Measurements from ENCODE around the gene MCL1. TPM values are rescaled to one million over a fixed set of nuclear protein-coding genes. Genes with fewer than 3 reads are reported as not detected.

Gene MCL1
- total and polyA plus RNA-seq, 2 of the 13 experiments (the other 11 are each of a cell fraction or from before 2014, with no cell fraction given) = 69.5 to 125 TPM

- TF ChIP-seq RARA (CRISPR knock-in tag; IDR thresholded peaks at IDR 0.05) (no peak), ERF (CRISPR knock-in tag; IDR thresholded peaks at IDR 0.05) (0 out of 2 replicates have a peak, but pooled peaks have one; percentile 7), ZNF883 (CRISPR knock-in tag; IDR thresholded peaks at IDR 0.05; ENCODE audit: not compliant biosample characterization) (no peak), THRA (CRISPR knock-in tag; IDR thresholded peaks at IDR 0.05; ENCODE audit: borderline replicate concordance) (no peak), ZNF773 (CRISPR knock-in tag; IDR thresholded peaks at IDR 0.05; ENCODE audit: borderline replicate concordance) (no peak), ZNF496 (CRISPR knock-in tag; IDR thresholded peaks at IDR 0.05; ENCODE audit: insufficient replicate concordance) (no peak), CSRNP2 (CRISPR knock-in tag; conservative IDR thresholded peaks at IDR 0.05; ENCODE audit: low read depth) (no peak), TIGD3 (CRISPR knock-in tag; IDR thresholded peaks at IDR 0.05; ENCODE audit: borderline replicate concordance) (no peak), ETV5 (CRISPR knock-in tag; IDR thresholded peaks at IDR 0.05; ENCODE audit: borderline replicate concordance) (peak; percentile 51; the same call in 1 of the 2 replicates), ZNF839 (CRISPR knock-in tag; IDR thresholded peaks at IDR 0.05; ENCODE audit: borderline replicate concordance) (0 out of 2 replicates have a peak, but pooled peaks have one; percentile 11), ZNF543 (CRISPR knock-in tag; IDR thresholded peaks at IDR 0.05) (no peak; the same call in 1 of the 2 replicates), ZNF616 (CRISPR knock-in tag; IDR thresholded peaks at IDR 0.05; ENCODE audit: low read depth) (no peak), ZNF350 (CRISPR knock-in tag; IDR thresholded peaks at IDR 0.05; ENCODE audit: borderline replicate concordance, low read depth) (peak; percentile 57; the same call in 1 of the 2 replicates), IRF2 (CRISPR knock-in tag; IDR thresholded peaks at IDR 0.05) (0 out of 2 replicates have a peak, but pooled peaks have one; percentile 17), ATF7-NPFF (CRISPR knock-in tag; IDR thresholded peaks at IDR 0.05; ENCODE audit: low read depth) (no peak)
- TF ChIP-seq, protein P1, sequence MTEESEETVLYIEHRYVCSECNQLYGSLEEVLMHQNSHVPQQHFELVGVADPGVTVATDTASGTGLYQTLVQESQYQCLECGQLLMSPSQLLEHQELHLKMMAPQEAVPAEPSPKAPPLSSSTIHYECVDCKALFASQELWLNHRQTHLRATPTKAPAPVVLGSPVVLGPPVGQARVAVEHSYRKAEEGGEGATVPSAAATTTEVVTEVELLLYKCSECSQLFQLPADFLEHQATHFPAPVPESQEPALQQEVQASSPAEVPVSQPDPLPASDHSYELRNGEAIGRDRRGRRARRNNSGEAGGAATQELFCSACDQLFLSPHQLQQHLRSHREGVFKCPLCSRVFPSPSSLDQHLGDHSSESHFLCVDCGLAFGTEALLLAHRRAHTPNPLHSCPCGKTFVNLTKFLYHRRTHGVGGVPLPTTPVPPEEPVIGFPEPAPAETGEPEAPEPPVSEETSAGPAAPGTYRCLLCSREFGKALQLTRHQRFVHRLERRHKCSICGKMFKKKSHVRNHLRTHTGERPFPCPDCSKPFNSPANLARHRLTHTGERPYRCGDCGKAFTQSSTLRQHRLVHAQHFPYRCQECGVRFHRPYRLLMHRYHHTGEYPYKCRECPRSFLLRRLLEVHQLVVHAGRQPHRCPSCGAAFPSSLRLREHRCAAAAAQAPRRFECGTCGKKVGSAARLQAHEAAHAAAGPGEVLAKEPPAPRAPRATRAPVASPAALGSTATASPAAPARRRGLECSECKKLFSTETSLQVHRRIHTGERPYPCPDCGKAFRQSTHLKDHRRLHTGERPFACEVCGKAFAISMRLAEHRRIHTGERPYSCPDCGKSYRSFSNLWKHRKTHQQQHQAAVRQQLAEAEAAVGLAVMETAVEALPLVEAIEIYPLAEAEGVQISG (CRISPR knock-in tag; IDR thresholded peaks at IDR 0.05) = peak; percentile 34; the same call in 1 of the 2 replicates
- TF ChIP-seq, protein P2, sequence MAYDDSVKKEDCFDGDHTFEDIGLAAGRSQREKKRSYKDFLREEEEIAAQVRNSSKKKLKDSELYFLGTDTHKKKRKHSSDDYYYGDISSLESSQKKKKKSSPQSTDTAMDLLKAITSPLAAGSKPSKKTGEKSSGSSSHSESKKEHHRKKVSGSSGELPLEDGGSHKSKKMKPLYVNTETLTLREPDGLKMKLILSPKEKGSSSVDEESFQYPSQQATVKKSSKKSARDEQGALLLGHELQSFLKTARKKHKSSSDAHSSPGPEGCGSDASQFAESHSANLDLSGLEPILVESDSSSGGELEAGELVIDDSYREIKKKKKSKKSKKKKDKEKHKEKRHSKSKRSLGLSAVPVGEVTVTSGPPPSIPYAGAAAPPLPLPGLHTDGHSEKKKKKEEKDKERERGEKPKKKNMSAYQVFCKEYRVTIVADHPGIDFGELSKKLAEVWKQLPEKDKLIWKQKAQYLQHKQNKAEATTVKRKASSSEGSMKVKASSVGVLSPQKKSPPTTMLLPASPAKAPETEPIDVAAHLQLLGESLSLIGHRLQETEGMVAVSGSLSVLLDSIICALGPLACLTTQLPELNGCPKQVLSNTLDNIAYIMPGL (CRISPR knock-in tag; IDR thresholded peaks at IDR 0.05; ENCODE audit: borderline replicate concordance in 1 of 2, low read depth in 1 of 2) = peak in 1 of 2 experiments; percentile 52; a peak in 1 of 4 replicates
Observed at GRCh38 chr1:150578272-150579109, 919 bp downstream of the MCL1 start (continued).
